Nephron progenitor cell (in vitro differentiated cells): ENCODE data around the gene LAMB2.

Source experiments
- DNase-seq: peaks from one replicate; pipeline ENCODE4 v3.0.0; 2021
- H3K27ac Mint-ChIP-seq: 2 replicates; pipeline ENCODE4 v1.8.0; 2021; ENCODE audit warnings: mild to moderate bottlenecking, moderate library complexity, mixed read lengths
- H3K27me3 Mint-ChIP-seq: 2 replicates; pipeline ENCODE4 v1.8.0; 2021; ENCODE audit warnings: mild to moderate bottlenecking, low read depth, mixed read lengths; ENCODE audit not compliant: poor library complexity
- H3K36me3 Mint-ChIP-seq: 2 replicates; pipeline ENCODE4 v1.8.0; 2021; ENCODE audit warnings: low read depth, mixed read lengths
- H3K4me1 Mint-ChIP-seq: 2 replicates; pipeline ENCODE4 v1.8.0; 2021; ENCODE audit warnings: mixed read lengths
- H3K4me3 Mint-ChIP-seq: 2 replicates; pipeline ENCODE4 v1.8.0; 2021; ENCODE audit warnings: mild to moderate bottlenecking, moderate library complexity, mixed read lengths
- H3K9me3 Mint-ChIP-seq: 2 replicates; pipeline ENCODE4 v1.8.0; 2021; ENCODE audit warnings: mild to moderate bottlenecking, moderate library complexity, mixed read lengths
- CTCF ChIP-seq: fragments of 200-600 bp; sonication (generic); IDR thresholded peaks from 2 replicates; pipeline ENCODE4 v1.5.0; 2021; ENCODE audit warnings: antibody characterized with exemption

The LAMB2 gene

GRCh38 chr3:49132437-49133225 lies at the start of gene LAMB2:
Gene LAMB2 (minus strand): TSS chr3:49133050. CDS start chr3:49132867, 183 bp downstream.
- Mint-ChIP-seq H3K9me3 (no peaks in the 10 kb centered on the region), H3K27ac (peak within 1 kb of the TSS; percentile 92), H3K4me1 (peaks cover 51% of the 10 kb centered on the region), H3K36me3 (no peaks in the 10 kb centered on the region), H3K27me3 (peaks cover 1% of the 10 kb centered on the region), H3K4me3 (peak within 1 kb of the TSS; percentile 90)
- no peak for TF ChIP-seq CTCF
- DNase-seq, result peak; percentile 85

GRCh38 chr3:49181351-49181750 lies 48.5 kb upstream of the LAMB2 start:
- peaks cover 10% of the 10 kb centered on the region for H3K4me1 Mint-ChIP-seq
- H3K27me3 Mint-ChIP-seq, result peaks cover 17% of the 10 kb centered on the region
- no peak for TF ChIP-seq CTCF
- H3K27ac Mint-ChIP-seq, result no peak overlapping the region
- no peak for DNase-seq
- no peak overlapping the region for H3K4me3 Mint-ChIP-seq
- peaks cover 12% of the 10 kb centered on the region for H3K9me3 Mint-ChIP-seq
- H3K36me3 Mint-ChIP-seq, result peaks cover 8% of the 10 kb centered on the region

GRCh38 chr3:49180116-49180515 lies 47.3 kb upstream of the LAMB2 start:
- no peak overlapping the region for H3K4me3 Mint-ChIP-seq
- TF ChIP-seq CTCF, result no peak
- H3K9me3 Mint-ChIP-seq, result peaks cover 12% of the 10 kb centered on the region

GRCh38 chr3:49177073-49177472 lies 44.2 kb upstream of the LAMB2 start:
- no peak overlapping the region for H3K27ac Mint-ChIP-seq
- no peak for TF ChIP-seq CTCF
- H3K36me3 Mint-ChIP-seq, result peaks cover 14% of the 10 kb centered on the region
- DNase-seq, result no peak
- peaks cover 11% of the 10 kb centered on the region for H3K9me3 Mint-ChIP-seq
- H3K4me1 Mint-ChIP-seq, result peaks cover 45% of the 10 kb centered on the region
- H3K27me3 Mint-ChIP-seq, result peaks cover 12% of the 10 kb centered on the region
- no peak overlapping the region for H3K4me3 Mint-ChIP-seq

More at GRCh38 chr3:49180116-49180515, 47.3 kb upstream of the LAMB2 start:
- no peak overlapping the region for H3K27ac Mint-ChIP-seq
- DNase-seq, result no peak
- peaks cover 17% of the 10 kb centered on the region for H3K27me3 Mint-ChIP-seq
- H3K4me1 Mint-ChIP-seq, result peaks cover 15% of the 10 kb centered on the region
- H3K36me3 Mint-ChIP-seq, result peaks cover 10% of the 10 kb centered on the region

- no peak overlapping the region for H3K4me3 Mint-ChIP-seq
- peaks cover 3% of the 10 kb centered on the region for H3K27me3 Mint-ChIP-seq
- no peak overlapping the region for H3K27ac Mint-ChIP-seq
- no peaks in the 10 kb centered on the region for H3K9me3 Mint-ChIP-seq
- no peak for TF ChIP-seq CTCF
- H3K36me3 Mint-ChIP-seq, result peaks cover 6% of the 10 kb centered on the region
- H3K4me1 Mint-ChIP-seq, result peaks cover 48% of the 10 kb centered on the region
- no peak for DNase-seq
These were observed 42.7 kb upstream of the LAMB2 start for GRCh38 chr3:49175530-49175929.
